Endodermal cell (in vitro differentiated cells): Measurements from ENCODE around the gene TMEM239. TPM values are rescaled to one million over a fixed set of nuclear protein-coding genes. Genes with fewer than 3 reads are reported as not detected.
"Not testable (repeated sequence)": the region's sequence is repeated elsewhere in the genome, so short reads cannot be mapped to it uniquely, and the experiment has no call there.

Source experiments
- DNase-seq: peaks from one replicate; pipeline ENCODE4 v3.0.0-alpha.2; 2017
- H3K27ac ChIP-seq: 2 replicates; pipeline ENCODE4 v1.5.1; 2013; ENCODE audit warnings: mild to moderate bottlenecking, low read depth, low read length, moderate library complexity
- H3K27me3 ChIP-seq: 2 replicates; pipeline ENCODE4 v1.6.1; 2013; ENCODE audit warnings: mild to moderate bottlenecking, low read length, moderate library complexity; ENCODE audit not compliant: insufficient read depth, control insufficient read depth, poor library complexity, severe bottlenecking
- H3K36me3 ChIP-seq: 2 replicates; pipeline ENCODE4 v1.7.0; 2013; ENCODE audit warnings: mild to moderate bottlenecking, low read length, moderate library complexity; ENCODE audit not compliant: control insufficient read depth, insufficient read depth
- H3K4me1 ChIP-seq: one replicate; pipeline ENCODE4 v1.7.0; 2013; ENCODE audit warnings: low read length; ENCODE audit not compliant: control insufficient read depth, insufficient read depth
- H3K4me3 ChIP-seq: 2 replicates; pipeline ENCODE4 v1.5.1; 2013; ENCODE audit warnings: mild to moderate bottlenecking, low read length, moderate library complexity
- H3K9ac ChIP-seq: 2 replicates; pipeline ENCODE4 v1.6.1; 2013; ENCODE audit warnings: mild to moderate bottlenecking, low read length, moderate library complexity; ENCODE audit not compliant: poor library complexity, severe bottlenecking; ENCODE audit errors: extremely low read depth
- H3K9me3 ChIP-seq: 2 replicates; pipeline ENCODE4 v1.6.1; 2013; ENCODE audit warnings: mild to moderate bottlenecking, low read length, moderate library complexity; ENCODE audit not compliant: control insufficient read depth
- H3K27ac Mint-ChIP-seq: 2 replicates; pipeline ENCODE4 v1.8.0; 2020; ENCODE audit warnings: mixed read lengths
- H3K27me3 Mint-ChIP-seq: 2 replicates; pipeline ENCODE4 v1.8.0; 2021; ENCODE audit warnings: mild to moderate bottlenecking, mixed read lengths; ENCODE audit not compliant: insufficient read depth
- H3K36me3 Mint-ChIP-seq: 2 replicates; pipeline ENCODE4 v1.8.0; 2020; ENCODE audit warnings: low read depth, mixed read lengths
- H3K4me1 Mint-ChIP-seq: 2 replicates; pipeline ENCODE4 v1.8.0; 2020; ENCODE audit warnings: mixed read lengths
- H3K4me3 Mint-ChIP-seq: 2 replicates; pipeline ENCODE4 v1.8.0; 2020; ENCODE audit warnings: mild to moderate bottlenecking, moderate library complexity, mixed read lengths
- H3K9me3 Mint-ChIP-seq: 2 replicates; pipeline ENCODE4 v1.8.0; 2020; ENCODE audit warnings: mild to moderate bottlenecking, mixed read lengths
- WGBS, 2 experiments: methylation state at CpG; one replicate each; pipeline versions ENCODE4 v1.1.5 to v1.1.7; 2013; ENCODE audit warnings: missing lambda C conversion rate in 2 of 2, mixed read lengths in 1 of 2; ENCODE audit not compliant: insufficient coverage in 1 of 2, insufficient read length in 1 of 2; 5-methylcytosine and 5-hydroxymethylcytosine counted together
- total RNA-seq, 2 donors: library from RNA; stranded (reverse); fragmentation: NEBNext Ultra II Directional in 1 of 2; extraction: Animal tissue kit (Norgen Biotek cat#: 25700) in 1 of 2; gene quantifications; 2 replicates in 1 of 2; 3 replicates in 1 of 2; pipeline ENCODE4 v1.2.1, GENCODE V29; 2021
- TF ChIP-seq, protein P1 (sequence below): fragments of 200-600 bp; sonication (generic); conservative IDR thresholded peaks from 2 replicates; pipeline ENCODE4 v1.5.0; 2021; ENCODE audit warnings: antibody characterized with exemption, mild to moderate bottlenecking

Gene TMEM239
- total RNA-seq, 2 donors from 2014 or later = not detected

GRCh38 chr20:2806351-2806701 lies 9.8 kb upstream of the TMEM239 start:
- Mint-ChIP-seq H3K36me3 (no peaks in the 10 kb centered on the region), H3K4me3 (no peak overlapping the region), H3K4me1 (peaks cover 4% of the 10 kb centered on the region), H3K27ac (no peak overlapping the region), H3K27me3 (peaks cover 85% of the 10 kb centered on the region), H3K9me3 (peaks cover 4% of the 10 kb centered on the region)
- H3K9me3 ChIP-seq = no peaks in the 10 kb centered on the region
- H3K27ac ChIP-seq = no peak overlapping the region
- H3K4me1 ChIP-seq = no peaks in the 10 kb centered on the region
- no peak overlapping the region for H3K9ac ChIP-seq
- no peak for DNase-seq
- WGBS, 2 experiments = 75 to 81% methylated on average over 2 to 4 of the region's 4 CpGs
- TF ChIP-seq, protein P1, sequence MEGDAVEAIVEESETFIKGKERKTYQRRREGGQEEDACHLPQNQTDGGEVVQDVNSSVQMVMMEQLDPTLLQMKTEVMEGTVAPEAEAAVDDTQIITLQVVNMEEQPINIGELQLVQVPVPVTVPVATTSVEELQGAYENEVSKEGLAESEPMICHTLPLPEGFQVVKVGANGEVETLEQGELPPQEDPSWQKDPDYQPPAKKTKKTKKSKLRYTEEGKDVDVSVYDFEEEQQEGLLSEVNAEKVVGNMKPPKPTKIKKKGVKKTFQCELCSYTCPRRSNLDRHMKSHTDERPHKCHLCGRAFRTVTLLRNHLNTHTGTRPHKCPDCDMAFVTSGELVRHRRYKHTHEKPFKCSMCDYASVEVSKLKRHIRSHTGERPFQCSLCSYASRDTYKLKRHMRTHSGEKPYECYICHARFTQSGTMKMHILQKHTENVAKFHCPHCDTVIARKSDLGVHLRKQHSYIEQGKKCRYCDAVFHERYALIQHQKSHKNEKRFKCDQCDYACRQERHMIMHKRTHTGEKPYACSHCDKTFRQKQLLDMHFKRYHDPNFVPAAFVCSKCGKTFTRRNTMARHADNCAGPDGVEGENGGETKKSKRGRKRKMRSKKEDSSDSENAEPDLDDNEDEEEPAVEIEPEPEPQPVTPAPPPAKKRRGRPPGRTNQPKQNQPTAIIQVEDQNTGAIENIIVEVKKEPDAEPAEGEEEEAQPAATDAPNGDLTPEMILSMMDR = no peak
- H3K4me3 ChIP-seq = no peak overlapping the region
- H3K36me3 ChIP-seq = no peaks in the 10 kb centered on the region
- peaks cover 67% of the 10 kb centered on the region for H3K27me3 ChIP-seq

GRCh38 chr20:2807019-2807418 lies 9.1 kb upstream of the TMEM239 start:
- peaks cover 84% of the 10 kb centered on the region for H3K27me3 Mint-ChIP-seq
- Histone ChIP-seq H3K27ac (no peak overlapping the region), H3K4me3 (no peak overlapping the region), H3K9me3 (peaks cover 2% of the 10 kb centered on the region), H3K4me1 (no peaks in the 10 kb centered on the region), H3K27me3 (peaks cover 60% of the 10 kb centered on the region), H3K9ac (no peak overlapping the region), H3K36me3 (no peaks in the 10 kb centered on the region)
- DNase-seq = no peak
- H3K9me3 Mint-ChIP-seq = peaks cover 11% of the 10 kb centered on the region
- WGBS, 2 experiments = 80 to 94% methylated on average over 3 to 4 of the region's 4 CpGs
- no peak overlapping the region for H3K4me3 Mint-ChIP-seq
- TF ChIP-seq, protein P1 = no peak
- no peak overlapping the region for H3K27ac Mint-ChIP-seq
- H3K36me3 Mint-ChIP-seq = no peaks in the 10 kb centered on the region
- H3K4me1 Mint-ChIP-seq = no peaks in the 10 kb centered on the region

DNA sequence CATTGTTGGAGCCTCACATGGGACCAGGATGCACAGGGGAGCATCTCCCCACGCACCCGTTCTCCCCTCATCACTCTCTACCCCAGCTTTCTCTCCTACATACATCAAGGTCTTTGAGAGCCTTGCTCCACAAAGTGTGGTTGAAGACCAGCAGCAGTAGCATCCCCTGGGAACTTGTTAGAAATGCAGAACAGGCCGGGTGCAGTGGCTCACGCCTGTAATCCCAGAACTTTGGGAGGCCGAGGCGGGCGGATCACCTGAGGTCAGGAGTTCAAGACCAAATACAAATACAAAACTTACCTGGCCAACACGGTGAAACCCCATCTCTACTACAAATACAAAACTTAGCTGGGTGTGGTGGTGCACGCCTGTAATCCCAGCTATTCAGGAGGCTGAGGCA lies 8.2 kb upstream of the TMEM239 start:
- peaks cover 51% of the 10 kb centered on the region for H3K27me3 ChIP-seq
- H3K9me3 Mint-ChIP-seq = peaks cover 18% of the 10 kb centered on the region
- not testable (repeated sequence) for H3K9me3 ChIP-seq, DNase-seq, H3K4me3 Mint-ChIP-seq, H3K4me1 Mint-ChIP-seq, H3K4me3 ChIP-seq, H3K36me3 Mint-ChIP-seq, H3K36me3 ChIP-seq, H3K9ac ChIP-seq, H3K27ac Mint-ChIP-seq, H3K27ac ChIP-seq, H3K4me1 ChIP-seq
- 92 to 100% methylated on average over 1 to 8 of the region's 9 CpGs for WGBS, 2 experiments
- peaks cover 84% of the 10 kb centered on the region for H3K27me3 Mint-ChIP-seq

- peaks cover 8% of the 10 kb centered on the region for H3K4me1 Mint-ChIP-seq
- WGBS, 2 experiments = 94 to 96% methylated on average over 7 to 10 of the region's 10 CpGs
- Histone ChIP-seq H3K9me3 (peaks cover 9% of the 10 kb centered on the region), H3K4me1 (peaks cover 5% of the 10 kb centered on the region), H3K4me3 (no peak overlapping the region), H3K36me3 (no peaks in the 10 kb centered on the region), H3K27ac (no peak overlapping the region), H3K9ac (no peak overlapping the region), H3K27me3 (peaks cover 33% of the 10 kb centered on the region)
- DNase-seq = no peak
- peaks cover 72% of the 10 kb centered on the region for H3K27me3 Mint-ChIP-seq
- no peak overlapping the region for H3K4me3 Mint-ChIP-seq
- H3K27ac Mint-ChIP-seq = no peak overlapping the region
- TF ChIP-seq, protein P1 = no peak
- H3K9me3 Mint-ChIP-seq = peaks cover 23% of the 10 kb centered on the region
- no peaks in the 10 kb centered on the region for H3K36me3 Mint-ChIP-seq
These were observed 6.5 kb upstream of the TMEM239 start for GRCh38 chr20:2809690-2810089.
